Neural progenitor cell (in vitro differentiated cells): ENCODE data around the gene NAGA. TPM values are rescaled to one million over a fixed set of nuclear protein-coding genes. Genes with fewer than 3 reads are reported as not detected.
A peak's percentile ranks its signal among the peaks of the same experiment; 100 is the strongest.

Source experiments
- DNase-seq: peaks from one replicate; pipeline ENCODE4 v3.0.0-alpha.2; 2016; ENCODE audit warnings: low spot score
- H2AFZ ChIP-seq: fragments of 200-600 bp; sonication (generic); replicated peaks from 2 replicates; pipeline ENCODE4 v1.6.1; 2016; ENCODE audit warnings: antibody characterized with exemption
- H3F3A ChIP-seq: fragments of 200-600 bp; sonication (generic); 2 replicates; pipeline ENCODE4 v1.6.1; 2016; ENCODE audit warnings: antibody characterized with exemption, low read depth
- H3K27ac ChIP-seq: fragments of 200-600 bp; sonication (generic); 2 replicates; pipeline ENCODE4 v1.5.1; 2016; ENCODE audit warnings: mild to moderate bottlenecking
- H3K27me3 ChIP-seq: fragments of 200-600 bp; sonication (generic); 2 replicates; pipeline ENCODE4 v1.6.1; 2016; ENCODE audit warnings: mild to moderate bottlenecking, moderate library complexity
- H3K36me3 ChIP-seq: fragments of 200-600 bp; sonication (generic); 2 replicates; pipeline ENCODE4 v1.5.1; 2016
- H3K4me1 ChIP-seq: fragments of 200-600 bp; sonication (generic); 2 replicates; pipeline ENCODE4 v1.6.1; 2016; ENCODE audit warnings: mixed run types
- H3K4me2 ChIP-seq: fragments of 200-600 bp; sonication (generic); 2 replicates; pipeline ENCODE4 v1.6.1; 2016
- H3K4me3 ChIP-seq: fragments of 200-600 bp; sonication (generic); 2 replicates; pipeline ENCODE4 v1.5.1; 2016
- H3K79me2 ChIP-seq: fragments of 200-600 bp; sonication (generic); 2 replicates; pipeline ENCODE4 v1.6.1; 2016; ENCODE audit warnings: low read depth
- H3K9ac ChIP-seq: fragments of 200-600 bp; sonication (generic); 2 replicates; pipeline ENCODE4 v1.6.1; 2016
- H3K9me3 ChIP-seq: fragments of 200-600 bp; sonication (generic); 2 replicates; pipeline ENCODE4 v1.5.1; 2016; ENCODE audit warnings: low read depth
- H4K20me1 ChIP-seq: fragments of 200-600 bp; sonication (generic); 2 replicates; pipeline ENCODE4 v1.6.1; 2016; ENCODE audit warnings: low read depth
- H3K27ac Mint-ChIP-seq: 3 replicates; pipeline ENCODE4 v1.8.0; 2021; ENCODE audit warnings: mixed read lengths
- H3K27me3 Mint-ChIP-seq: 2 replicates; pipeline ENCODE4 v1.8.0; 2022; ENCODE audit warnings: low read depth, mild to moderate bottlenecking, inconsistent platforms, moderate library complexity, mixed read lengths; ENCODE audit not compliant: insufficient read depth
- H3K36me3 Mint-ChIP-seq: 3 replicates; pipeline ENCODE4 v1.8.0; 2021; ENCODE audit warnings: mixed read lengths
- H3K4me1 Mint-ChIP-seq: 3 replicates; pipeline ENCODE4 v1.8.0; 2021; ENCODE audit warnings: mixed read lengths
- H3K4me3 Mint-ChIP-seq: 3 replicates; pipeline ENCODE4 v1.8.0; 2021; ENCODE audit warnings: mild to moderate bottlenecking, moderate library complexity, mixed read lengths
- H3K9me3 Mint-ChIP-seq: 3 replicates; pipeline ENCODE4 v1.8.0; 2020; ENCODE audit warnings: mixed read lengths
- EZH2 ChIP-seq: fragments of 200-600 bp; sonication (generic); IDR thresholded peaks from 2 replicates; pipeline ENCODE4 v1.6.1; 2017; ENCODE audit warnings: antibody characterized with exemption, mild to moderate bottlenecking, moderate library complexity
- EZH2phosphoT487 ChIP-seq: fragments of 200-600 bp; sonication (generic); IDR thresholded peaks from 2 replicates; pipeline ENCODE4 v1.6.1; 2017; ENCODE audit warnings: antibody characterized with exemption
- total RNA-seq: library from RNA; depleted of rRNA; stranded (reverse); fragments of >200 nt; gene quantifications from 2 replicates; pipeline ENCODE4 v1.2.3, GENCODE V29; 2015; ENCODE audit warnings: low replicate concordance
- TF ChIP-seq, protein P1 (sequence below): fragments of 200-600 bp; sonication (generic); IDR thresholded peaks from 2 replicates; pipeline ENCODE4 v1.5.1; 2017; ENCODE audit warnings: antibody characterized with exemption, mild to moderate bottlenecking

NAGA gene
- total RNA-seq, 1 donor from 2014 or later, result 14.9 TPM

- H4K20me1 ChIP-seq, result no peaks in the 10 kb centered on the region
- no peak overlapping the region for H3K27ac ChIP-seq
- peaks cover 10% of the 10 kb centered on the region for H3K27me3 Mint-ChIP-seq
- TF ChIP-seq, protein P1, sequence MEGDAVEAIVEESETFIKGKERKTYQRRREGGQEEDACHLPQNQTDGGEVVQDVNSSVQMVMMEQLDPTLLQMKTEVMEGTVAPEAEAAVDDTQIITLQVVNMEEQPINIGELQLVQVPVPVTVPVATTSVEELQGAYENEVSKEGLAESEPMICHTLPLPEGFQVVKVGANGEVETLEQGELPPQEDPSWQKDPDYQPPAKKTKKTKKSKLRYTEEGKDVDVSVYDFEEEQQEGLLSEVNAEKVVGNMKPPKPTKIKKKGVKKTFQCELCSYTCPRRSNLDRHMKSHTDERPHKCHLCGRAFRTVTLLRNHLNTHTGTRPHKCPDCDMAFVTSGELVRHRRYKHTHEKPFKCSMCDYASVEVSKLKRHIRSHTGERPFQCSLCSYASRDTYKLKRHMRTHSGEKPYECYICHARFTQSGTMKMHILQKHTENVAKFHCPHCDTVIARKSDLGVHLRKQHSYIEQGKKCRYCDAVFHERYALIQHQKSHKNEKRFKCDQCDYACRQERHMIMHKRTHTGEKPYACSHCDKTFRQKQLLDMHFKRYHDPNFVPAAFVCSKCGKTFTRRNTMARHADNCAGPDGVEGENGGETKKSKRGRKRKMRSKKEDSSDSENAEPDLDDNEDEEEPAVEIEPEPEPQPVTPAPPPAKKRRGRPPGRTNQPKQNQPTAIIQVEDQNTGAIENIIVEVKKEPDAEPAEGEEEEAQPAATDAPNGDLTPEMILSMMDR, result no peak
- no peak for TF ChIP-seq EZH2phosphoT487
- no peak for TF ChIP-seq EZH2
- H2AFZ ChIP-seq, result peak overlapping the region; percentile 2
- H3K36me3 Mint-ChIP-seq, result peaks cover 19% of the 10 kb centered on the region
- no peaks in the 10 kb centered on the region for H3K4me1 ChIP-seq
- no peaks in the 10 kb centered on the region for H3K27me3 ChIP-seq
- H3K36me3 ChIP-seq, result no peaks in the 10 kb centered on the region
- peak overlapping the region; percentile 60 for H3K4me3 ChIP-seq
- DNase-seq, result peak; percentile 45
- H3K27ac Mint-ChIP-seq, result no peak overlapping the region
- H3K4me3 Mint-ChIP-seq, result peak overlapping the region; percentile 92
- H3K4me1 Mint-ChIP-seq, result peaks cover 16% of the 10 kb centered on the region
- H3K9ac ChIP-seq, result no peak overlapping the region
- peak overlapping the region; percentile 76 for H3K4me2 ChIP-seq
- peaks cover 8% of the 10 kb centered on the region for H3F3A ChIP-seq
- no peaks in the 10 kb centered on the region for H3K9me3 ChIP-seq
- H3K79me2 ChIP-seq, result peaks cover 15% of the 10 kb centered on the region
- H3K9me3 Mint-ChIP-seq, result no peaks in the 10 kb centered on the region
Observed at GRCh38 chr22:42080287-42080686, 9.7 kb upstream of the NAGA start.

DNA sequence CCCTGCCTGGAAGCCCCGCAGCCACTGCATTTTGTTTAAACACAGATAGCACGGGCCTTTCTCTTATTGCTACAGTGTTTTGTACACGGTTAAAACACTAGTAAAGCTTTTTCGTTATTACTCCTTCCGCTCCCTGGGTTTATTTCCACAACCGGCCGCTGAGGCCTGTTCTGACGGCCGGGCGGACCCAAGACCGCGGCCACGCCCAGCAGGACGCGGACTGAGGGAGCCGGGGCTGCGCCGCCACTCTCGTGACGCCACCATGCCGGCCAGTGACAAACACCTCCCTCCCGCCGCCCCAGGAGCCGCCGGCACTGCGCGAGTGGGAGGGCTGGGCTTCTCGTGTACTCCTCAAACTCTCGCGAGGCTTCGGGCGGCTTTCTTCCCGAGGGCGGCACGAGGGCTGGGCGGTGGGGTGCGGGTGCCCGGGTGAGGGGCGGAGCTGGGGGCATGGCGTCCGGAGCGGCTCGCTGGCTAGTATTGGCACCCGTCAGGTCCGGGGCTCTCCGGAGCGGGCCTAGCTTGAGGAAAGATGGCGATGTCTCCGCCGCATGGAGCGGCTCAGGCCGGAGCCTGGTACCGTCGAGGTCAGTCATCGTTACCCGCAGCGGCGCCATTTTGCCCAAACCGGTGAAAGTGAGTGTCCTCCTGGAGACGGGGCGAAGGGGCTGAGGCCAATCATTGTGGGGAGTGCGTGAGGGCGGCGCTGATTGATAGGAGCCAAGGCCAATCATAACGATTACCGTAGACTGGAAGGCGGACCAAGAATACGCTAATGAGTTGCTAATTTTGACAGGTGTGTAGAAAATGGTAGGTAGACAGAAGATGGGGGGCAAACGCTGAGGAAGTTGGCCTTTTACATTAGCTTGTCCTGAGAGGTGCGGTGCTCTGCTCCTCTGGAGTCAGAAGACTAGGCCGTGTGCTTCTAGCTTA is 9.0 kb upstream of the NAGA start, which contains the start of gene SMDT1:
SMDT1 (plus strand) TSS at position 382 of the 933 bp plus-strand sequence; CDS start at position 451, 69 bp downstream.
- Mint-ChIP-seq H3K4me3 (peak within 1 kb of the TSS; percentile 92), H3K36me3 (peaks cover 16% of the 10 kb centered on the region), H3K27me3 (peaks cover 14% of the 10 kb centered on the region), H3K9me3 (peaks cover 3% of the 10 kb centered on the region), H3K4me1 (peaks cover 18% of the 10 kb centered on the region), H3K27ac (peak within 1 kb of the TSS; percentile 93)
- Histone ChIP-seq H3K4me1 (no peaks in the 10 kb centered on the region), H3K9ac (no peak within 1 kb of the TSS), H3K79me2 (peaks cover 15% of the 10 kb centered on the region), H2AFZ (peak within 1 kb of the TSS; percentile 2), H4K20me1 (no peaks in the 10 kb centered on the region), H3K4me2 (peak within 1 kb of the TSS; percentile 76), H3K9me3 (no peaks in the 10 kb centered on the region), H3K27ac (peak within 1 kb of the TSS; percentile 44), H3K36me3 (no peaks in the 10 kb centered on the region), H3K4me3 (peak within 1 kb of the TSS; percentile 60), H3K27me3 (peaks cover under 1% of the 10 kb centered on the region), H3F3A (peaks cover 6% of the 10 kb centered on the region)
- TF ChIP-seq EZH2phosphoT487 (no peak), EZH2 (no peak)
- TF ChIP-seq, protein P1, result no peak
- DNase-seq, result peak; percentile 98

GRCh38 chr22:42078469-42079318 is 8.1 kb upstream of the NAGA start:
- H3K27ac ChIP-seq, result no peak overlapping the region
- H3F3A ChIP-seq, result peaks cover 6% of the 10 kb centered on the region
- TF ChIP-seq EZH2 (no peak), EZH2phosphoT487 (no peak)
- TF ChIP-seq, protein P1, result no peak
- Mint-ChIP-seq H3K27me3 (peaks cover 14% of the 10 kb centered on the region), H3K27ac (peak overlapping the region; percentile 63), H3K9me3 (peaks cover 3% of the 10 kb centered on the region), H3K4me3 (peak overlapping the region; percentile 92), H3K4me1 (peaks cover 18% of the 10 kb centered on the region), H3K36me3 (peaks cover 10% of the 10 kb centered on the region)
- no peaks in the 10 kb centered on the region for H3K36me3 ChIP-seq
- H3K79me2 ChIP-seq, result peaks cover 15% of the 10 kb centered on the region
- no peak overlapping the region for H3K9ac ChIP-seq
- no peaks in the 10 kb centered on the region for H3K4me1 ChIP-seq
- H3K4me3 ChIP-seq, result peak overlapping the region; percentile 60
- no peaks in the 10 kb centered on the region for H4K20me1 ChIP-seq
- peak overlapping the region; percentile 76 for H3K4me2 ChIP-seq
- H3K9me3 ChIP-seq, result no peaks in the 10 kb centered on the region
- H3K27me3 ChIP-seq, result peaks cover 10% of the 10 kb centered on the region
- H2AFZ ChIP-seq, result no peak overlapping the region
- no peak for DNase-seq
